ENCODE data around the gene ELAVL1.

GRCh38 chr19:7971553-7972520 is 33.6 kb downstream of the ELAVL1 start:
- TF ChIP-seq POLR2AphosphoS5 (IDR thresholded peaks at IDR 0.05; ENCODE audit: low read depth, low read length) = no peak
- TF ChIP-seq POLR2A (IDR thresholded peaks at IDR 0.05; ENCODE audit: low read depth, low read length) = no peak
- TF ChIP-seq SPI1 (IDR thresholded peaks at IDR 0.05; ENCODE audit: low read depth, low read length) = no peak
- TF ChIP-seq POU2F2 (IDR thresholded peaks at IDR 0.05; ENCODE audit: low read depth, low read length) = no peak

Measured in GM12891 (cell line).